GM21367 (cell line): Measurements from ENCODE around the gene POLD4.

Experiments
- ATAC-seq: cut with Tn5 transposase; IDR thresholded peaks from one replicate; pipeline ENCODE4 v1.9.1; 2021; ENCODE audit not compliant: unreplicated experiment

POLD4 gene

DNA sequence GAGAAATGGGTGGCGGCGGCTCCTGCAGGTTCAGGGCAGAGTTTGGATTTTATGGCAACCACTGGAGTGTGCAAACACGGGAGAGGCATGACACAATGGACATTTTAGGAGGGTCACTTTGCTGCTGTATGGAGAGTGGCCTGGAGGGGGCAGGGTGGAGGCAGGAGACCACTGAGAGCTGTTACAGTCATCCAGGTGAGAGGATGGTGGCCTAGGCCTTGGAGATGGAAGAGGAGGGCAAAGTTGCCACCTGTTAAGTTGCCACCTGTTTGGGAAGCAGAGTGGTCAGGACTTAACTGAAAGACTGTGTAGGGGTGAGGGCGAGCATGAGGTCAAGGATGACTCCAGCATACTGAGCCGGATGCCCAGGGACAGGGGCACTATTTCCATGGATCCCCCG, 36.1 kb upstream of the POLD4 start:
- no peak for ATAC-seq

DNA sequence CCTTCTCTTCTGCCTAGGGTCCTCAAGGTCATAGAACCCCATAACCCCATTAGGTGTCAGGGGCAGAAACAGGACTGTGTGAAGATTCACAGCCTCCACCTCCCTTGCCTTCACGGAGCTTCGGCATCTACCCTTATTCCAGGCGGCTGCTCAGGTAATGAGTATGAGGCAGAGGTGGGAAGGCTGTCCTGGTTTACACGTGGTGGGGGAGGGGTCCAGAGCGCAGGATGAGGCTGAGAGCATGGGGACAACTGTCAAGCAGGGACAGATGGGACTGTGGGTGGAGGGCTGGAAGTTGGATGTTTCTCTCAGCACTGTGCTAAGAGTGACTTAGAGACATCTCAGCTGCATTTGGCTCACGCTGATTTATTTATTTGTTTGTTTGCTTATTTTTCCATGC, 34.2 kb upstream of the POLD4 start:
- no peak for ATAC-seq

GRCh38 chr11:67387069-67387468, 33.7 kb upstream of the POLD4 start:
- ATAC-seq: no peak

GRCh38 chr11:67384851-67385366, 31.6 kb upstream of the POLD4 start:
- ATAC-seq: no peak

DNA sequence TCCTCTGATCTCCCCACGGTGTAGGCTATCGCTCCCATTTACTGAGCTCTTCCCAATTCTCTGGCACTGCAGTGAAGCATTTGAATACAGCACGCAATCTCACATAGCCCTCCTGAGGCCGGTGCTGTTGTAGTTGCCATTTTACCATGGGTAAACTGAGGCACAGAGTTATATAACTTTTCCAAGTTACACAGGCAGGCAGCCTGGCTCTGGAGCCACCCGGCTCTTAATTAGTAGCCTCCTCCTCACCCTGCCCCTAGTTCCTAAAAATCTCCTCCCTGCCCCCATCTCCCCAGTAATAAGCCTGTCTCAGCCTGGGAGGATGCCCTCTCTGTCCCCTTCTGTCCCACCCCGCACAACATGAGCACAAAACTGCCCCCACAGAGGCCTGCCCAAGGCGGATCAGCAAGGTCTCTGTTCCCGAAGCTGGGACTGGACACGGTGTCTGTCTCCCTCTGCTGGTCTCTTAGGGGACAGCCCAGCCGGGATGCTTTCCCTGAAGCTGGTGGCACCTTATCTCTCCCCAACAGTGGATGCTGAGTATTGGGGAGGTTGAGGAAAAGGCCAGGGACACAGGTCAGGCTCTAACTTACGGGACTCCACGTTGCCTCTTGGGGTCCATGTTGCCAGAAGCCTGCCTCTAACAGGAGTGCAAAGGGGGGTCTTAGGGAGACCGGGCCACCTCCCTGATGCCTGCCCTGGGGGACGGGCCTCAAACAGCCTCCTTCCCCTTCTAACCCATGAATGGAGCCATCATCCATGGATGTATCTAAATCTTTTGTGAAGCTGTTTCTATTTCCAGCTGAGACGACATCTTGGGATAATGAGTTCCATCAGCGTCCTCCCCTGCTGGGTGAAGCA, 29.2 kb upstream of the POLD4 start:
- no peak for ATAC-seq

DNA sequence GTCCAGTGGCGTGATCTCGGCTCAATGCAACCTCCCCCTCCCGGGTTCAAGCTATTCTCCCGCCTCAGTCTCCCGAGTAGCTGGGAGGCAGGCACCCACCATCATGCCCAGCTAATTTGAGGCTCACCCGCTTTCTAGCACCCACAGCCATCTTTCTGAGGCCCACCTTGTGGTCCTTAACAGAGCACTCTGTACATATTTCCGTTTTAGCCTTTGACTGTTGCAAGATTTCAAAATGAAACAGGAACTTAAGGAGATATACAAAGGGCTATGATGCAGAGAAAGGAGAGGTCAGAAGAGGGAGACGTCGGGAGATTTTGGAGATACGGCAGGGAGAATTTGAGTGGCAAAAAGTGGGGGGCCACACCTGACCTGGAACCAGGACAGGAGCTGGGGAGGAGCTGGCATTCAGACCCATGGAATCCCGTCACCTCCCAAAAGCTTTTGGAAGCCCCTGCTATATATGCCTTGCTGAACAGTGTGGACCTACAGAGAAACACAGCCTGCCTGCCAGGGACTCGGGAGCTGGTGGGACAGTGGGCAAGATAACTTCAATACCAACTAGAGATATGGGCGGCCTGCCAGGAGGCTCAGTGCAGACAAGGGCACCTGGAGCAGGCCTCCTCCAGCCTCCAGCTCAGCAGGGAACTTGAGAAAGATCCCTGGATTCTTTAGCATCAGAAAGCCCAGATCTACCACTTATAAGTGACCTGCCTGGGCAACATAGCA, 28.1 kb upstream of the POLD4 start:
- no peak for ATAC-seq

- no peak for ATAC-seq
These were observed 26.0 kb upstream of the POLD4 start for GRCh38 chr11:67379061-67380058.

- ATAC-seq: no peak
These were observed 25.2 kb upstream of the POLD4 start for GRCh38 chr11:67378544-67378943.

- ATAC-seq: no peak
These were observed 23.8 kb upstream of the POLD4 start for GRCh38 chr11:67376873-67377808.

DNA sequence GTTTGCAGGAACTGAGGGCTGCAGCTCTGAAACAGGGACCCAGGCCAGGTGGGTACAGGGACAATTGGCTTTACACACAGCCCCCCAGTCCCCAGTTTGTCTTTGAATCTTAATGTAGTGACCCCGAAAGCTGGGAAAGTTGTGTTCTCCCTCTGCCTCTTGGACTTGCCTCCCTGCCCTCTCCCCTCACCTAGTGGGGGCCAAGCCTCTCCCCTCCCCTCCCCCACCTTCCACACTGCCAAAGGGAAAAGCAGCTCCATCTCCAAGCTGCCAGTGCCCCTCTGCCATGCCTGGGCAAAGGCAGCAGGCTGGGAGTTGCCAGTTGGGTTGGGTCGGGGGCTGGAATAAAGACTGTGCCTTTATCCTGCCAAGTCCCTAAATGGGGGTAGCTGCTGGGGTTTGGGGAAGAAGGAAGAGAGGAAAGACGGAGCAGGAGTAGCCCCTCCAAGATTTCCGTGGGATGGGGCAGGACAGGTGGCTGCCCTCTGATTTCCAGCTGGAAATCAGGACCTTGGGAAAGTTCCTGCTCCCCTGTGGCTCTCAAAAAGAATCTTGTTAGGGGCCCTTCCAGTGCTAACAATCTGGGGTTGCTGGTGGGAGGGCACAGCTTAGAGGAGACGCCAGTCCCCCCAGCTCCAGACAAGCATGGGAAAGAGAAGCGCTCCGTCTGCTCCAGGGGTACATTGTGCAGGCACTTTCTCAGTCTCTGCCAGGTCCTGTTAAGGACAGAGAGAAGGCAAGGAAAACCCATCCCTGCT, 22.9 kb upstream of the POLD4 start:
- no peak for ATAC-seq

- no peak for ATAC-seq
These were observed 22.1 kb upstream of the POLD4 start for GRCh38 chr11:67375320-67376055.

- no peak for ATAC-seq
These were observed 21.4 kb upstream of the POLD4 start for GRCh38 chr11:67374571-67375281.

DNA sequence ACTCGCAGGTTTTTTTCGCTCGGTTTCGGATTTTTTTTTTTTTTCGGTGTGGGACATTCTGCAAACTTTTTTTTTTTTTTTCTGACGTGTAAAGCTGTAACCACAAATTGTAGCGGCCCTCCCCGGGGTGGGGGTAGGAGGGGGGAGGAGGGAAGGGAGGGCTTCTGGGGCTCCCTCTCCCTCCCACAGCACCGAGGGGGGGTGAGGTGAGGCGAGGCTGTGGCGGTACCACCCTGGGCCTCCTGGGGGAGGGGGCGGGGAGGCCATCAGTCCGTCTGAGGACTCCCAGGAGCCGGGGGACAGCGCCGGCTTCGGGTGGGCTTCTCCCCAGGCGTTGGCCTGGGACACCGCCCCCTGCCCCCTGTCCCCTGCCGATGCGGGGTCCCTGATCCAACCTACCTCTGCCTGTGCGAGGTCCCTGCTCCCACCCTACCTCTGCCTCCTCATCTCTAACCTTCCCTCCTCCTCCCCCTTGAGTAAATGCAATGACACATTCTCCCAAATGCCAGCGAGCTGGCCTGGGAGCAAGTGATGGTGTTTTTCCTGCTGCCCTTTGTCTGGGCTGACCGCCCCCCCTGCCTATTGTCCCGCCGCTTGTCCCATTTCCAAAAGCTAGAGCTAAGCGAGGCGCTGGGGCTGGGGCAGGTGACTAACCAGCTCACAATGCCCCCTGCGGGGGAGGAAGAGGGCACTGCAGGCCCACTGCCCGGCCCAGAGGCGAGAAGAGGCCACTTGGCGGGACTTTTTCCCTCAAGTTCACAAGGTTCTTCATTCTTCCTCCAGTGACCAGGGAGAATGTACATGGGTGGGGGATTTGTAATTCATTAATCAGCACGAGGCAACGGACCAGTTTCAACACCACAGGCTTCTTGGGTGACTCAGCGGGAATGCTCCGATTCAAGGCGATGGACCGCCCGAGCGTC, 20.6 kb upstream of the POLD4 start:
- no peak for ATAC-seq

GRCh38 chr11:67372993-67373647, 19.8 kb upstream of the POLD4 start, which contains the start of gene CLCF1:
Gene CLCF1 (minus strand): TSS chr11:67373598. CDS start chr11:67373539, 59 bp downstream.
- no peak for ATAC-seq

DNA sequence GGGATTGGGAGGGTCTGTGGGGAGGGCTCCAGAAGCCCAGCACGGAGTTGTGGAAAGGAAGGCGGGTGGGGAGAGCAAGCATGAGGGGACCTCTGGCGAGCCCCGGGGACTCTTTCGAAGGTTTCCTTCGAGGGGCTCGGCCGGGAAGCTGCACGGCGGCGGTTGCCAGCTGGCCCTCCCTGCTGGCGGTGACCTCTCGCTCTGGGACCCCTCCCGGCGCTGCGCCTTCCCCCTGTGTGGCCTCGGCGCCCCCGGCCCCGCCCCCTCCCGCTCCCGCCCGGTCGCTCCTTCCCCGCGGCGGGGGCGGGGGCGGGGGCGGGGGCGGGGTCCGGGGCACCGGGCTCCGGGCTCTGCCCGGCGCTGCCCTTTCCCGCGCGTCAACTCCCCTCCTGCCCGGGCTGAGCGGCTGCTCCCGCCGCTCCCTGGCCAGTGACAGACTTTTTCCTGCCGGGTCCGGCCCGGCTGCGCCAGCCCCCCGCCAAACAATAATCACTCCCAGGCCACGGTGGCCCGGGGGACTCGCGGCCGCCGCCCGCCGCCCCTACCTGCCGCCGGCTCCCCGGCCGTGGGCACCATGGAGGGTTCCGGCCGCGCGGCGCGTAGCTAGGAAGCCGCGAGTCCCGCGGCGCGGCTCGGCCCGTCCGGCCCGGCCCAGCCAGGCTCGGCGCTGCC, 19.1 kb upstream of the POLD4 start:
- no peak for ATAC-seq

- no peak for ATAC-seq
These were observed 18.6 kb upstream of the POLD4 start for GRCh38 chr11:67371911-67372320.
